ENCODE measurements around the gene TMEM26.
"Not testable (repeated sequence)": the region's sequence is repeated elsewhere in the genome, so short reads cannot be mapped to it uniquely, and the experiment has no call there.

TMEM26 gene

GRCh38 chr10:61385231-61386001 is 67.8 kb downstream of the TMEM26 start:
- DNase-seq: no peak
- peaks cover 0 to 10% (median 0%) of the 10 kb centered on the region in 4 experiments for H3K4me1 ChIP-seq (ENCODE audit: control extremely low read depth in 1 of 4, control insufficient read depth in 4 of 4, insufficient read depth in 4 of 4, low read length in 3 of 4)
- H3K27ac ChIP-seq (ENCODE audit: insufficient read depth in 1 of 2, low read depth in 1 of 2, low read length in 2 of 2, poor library complexity in 1 of 2, severe bottlenecking in 2 of 2): no peak overlapping the region
- H3K36me3 ChIP-seq (ENCODE audit: control insufficient read depth in 4 of 4, insufficient read depth in 4 of 4, low read length in 3 of 4): no peaks in the 10 kb centered on the region
- ChIA-PET POLR2A (no interaction called here), CTCF (interaction anchor here (0.6 kb wide), 1 partner anchor 49 kb away, joined by 3 read pairs; no protein-coding TSS in a partner anchor)
- peaks cover 0 to 3% (median 0%) of the 10 kb centered on the region in 5 experiments for H3K9me3 ChIP-seq (ENCODE audit: control extremely low read depth in 1 of 5, control insufficient read depth in 4 of 5, insufficient read depth in 2 of 5, low read depth in 1 of 5, low read length in 4 of 5)
- no peaks in the 10 kb centered on the region for H3K27me3 ChIP-seq (replicated peaks in 2 of 5; ENCODE audit: control insufficient read depth in 4 of 5, insufficient read depth in 5 of 5, low read length in 4 of 5)
- H3K4me3 ChIP-seq (ENCODE audit: control insufficient read depth in 1 of 7, extremely low read depth in 1 of 7, insufficient read depth in 4 of 7, low read depth in 2 of 7, low read length in 6 of 7): no peak overlapping the region
- no CpG with 5 or more reads among the region's 2 CpGs for WGBS (ENCODE audit: insufficient coverage)

DNA sequence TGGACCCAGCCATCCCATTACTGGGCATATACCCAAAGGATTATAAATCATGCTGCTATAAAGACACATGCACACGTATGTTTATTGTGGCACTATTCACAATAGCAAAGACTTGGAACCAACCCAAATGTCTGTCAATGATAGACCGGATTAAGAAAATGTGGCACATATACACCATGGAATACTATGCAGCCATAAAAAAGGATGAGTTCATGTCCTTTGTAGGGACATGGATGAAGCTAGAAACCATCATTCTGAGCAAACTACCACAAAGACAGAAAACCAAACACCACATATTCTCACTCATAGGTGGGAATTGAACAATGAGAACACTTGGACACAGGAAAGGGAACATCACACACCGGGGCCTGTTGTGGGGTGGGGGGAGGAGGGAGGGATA is 72.0 kb downstream of the TMEM26 start:
- H3K4me1 ChIP-seq (ENCODE audit: control extremely low read depth in 1 of 4, control insufficient read depth in 4 of 4, insufficient read depth in 4 of 4, low read length in 3 of 4); POLR2A ChIA-PET; DNase-seq; H3K4me3 ChIP-seq (ENCODE audit: control insufficient read depth in 1 of 7, extremely low read depth in 1 of 7, insufficient read depth in 4 of 7, low read depth in 2 of 7, low read length in 6 of 7); CTCF ChIA-PET; H3K27ac ChIP-seq (ENCODE audit: insufficient read depth in 1 of 2, low read depth in 1 of 2, low read length in 2 of 2, poor library complexity in 1 of 2, severe bottlenecking in 2 of 2); H3K36me3 ChIP-seq (ENCODE audit: control insufficient read depth in 4 of 4, insufficient read depth in 4 of 4, low read length in 3 of 4); H3K27me3 ChIP-seq (replicated peaks in 2 of 5; ENCODE audit: control insufficient read depth in 4 of 5, insufficient read depth in 5 of 5, low read length in 4 of 5); H3K9me3 ChIP-seq (ENCODE audit: control extremely low read depth in 1 of 5, control insufficient read depth in 4 of 5, insufficient read depth in 2 of 5, low read depth in 1 of 5, low read length in 4 of 5): not testable (repeated sequence)
- WGBS (ENCODE audit: insufficient coverage): no CpG with 5 or more reads among the region's 3 CpGs

- WGBS (ENCODE audit: insufficient coverage): 94% methylated on average over 7 of the region's 7 CpGs
- H3K27ac ChIP-seq (ENCODE audit: insufficient read depth in 1 of 2, low read depth in 1 of 2, low read length in 2 of 2, poor library complexity in 1 of 2, severe bottlenecking in 2 of 2): no peak overlapping the region
- ChIA-PET POLR2A (interaction anchor here (1.3 kb wide), 1 partner anchor 317 kb away, joined by 3 read pairs; no protein-coding TSS in a partner anchor), CTCF (no interaction called here)
- no peak overlapping the region for H3K4me3 ChIP-seq (ENCODE audit: control insufficient read depth in 1 of 7, extremely low read depth in 1 of 7, insufficient read depth in 4 of 7, low read depth in 2 of 7, low read length in 6 of 7)
- H3K4me1 ChIP-seq (ENCODE audit: control extremely low read depth in 1 of 4, control insufficient read depth in 4 of 4, insufficient read depth in 4 of 4, low read length in 3 of 4): no peaks in the 10 kb centered on the region
- no peak for DNase-seq
- no peaks in the 10 kb centered on the region for H3K36me3 ChIP-seq (ENCODE audit: control insufficient read depth in 4 of 4, insufficient read depth in 4 of 4, low read length in 3 of 4)
- H3K27me3 ChIP-seq (replicated peaks in 2 of 5; ENCODE audit: control insufficient read depth in 4 of 5, insufficient read depth in 5 of 5, low read length in 4 of 5): no peaks in the 10 kb centered on the region
- H3K9me3 ChIP-seq (ENCODE audit: control extremely low read depth in 1 of 5, control insufficient read depth in 4 of 5, insufficient read depth in 2 of 5, low read depth in 1 of 5, low read length in 4 of 5): peaks cover 2 to 11% (median 3%) of the 10 kb centered on the region in 5 experiments
Observed at GRCh38 chr10:61378865-61379264, 74.3 kb downstream of the TMEM26 start.

DNA sequence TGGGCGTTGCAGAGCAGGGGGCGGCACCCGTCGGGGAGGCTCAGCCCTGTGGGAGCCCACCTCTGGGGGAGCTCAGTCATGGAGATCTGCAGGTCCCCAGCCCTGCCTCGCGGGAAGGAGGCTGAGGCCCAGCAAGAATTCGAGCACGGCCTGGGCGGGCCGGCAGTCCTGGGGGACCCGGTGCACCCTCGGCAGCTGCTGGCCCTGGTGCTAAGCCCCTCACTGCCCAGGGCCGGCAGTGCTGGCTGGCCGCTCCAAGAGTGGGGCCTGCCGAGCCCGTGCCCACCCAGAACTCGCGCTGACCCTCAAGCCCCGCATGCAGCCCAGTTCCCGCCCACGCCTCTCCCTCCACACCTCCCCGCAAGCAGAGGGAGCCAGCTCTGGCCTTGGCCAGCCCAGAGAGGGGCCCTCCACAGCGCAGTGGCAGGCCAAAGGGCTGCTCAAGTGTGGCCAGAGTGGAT is 76.2 kb downstream of the TMEM26 start:
- no peak for DNase-seq
- Histone ChIP-seq H3K9me3 (ENCODE audit: control extremely low read depth in 1 of 5, control insufficient read depth in 4 of 5, insufficient read depth in 2 of 5, low read depth in 1 of 5, low read length in 4 of 5) (peaks cover 2 to 14% (median 7%) of the 10 kb centered on the region in 5 experiments), H3K27ac (ENCODE audit: insufficient read depth in 1 of 2, low read depth in 1 of 2, low read length in 2 of 2, poor library complexity in 1 of 2, severe bottlenecking in 2 of 2) (no peak overlapping the region), H3K4me1 (ENCODE audit: control extremely low read depth in 1 of 4, control insufficient read depth in 4 of 4, insufficient read depth in 4 of 4, low read length in 3 of 4) (no peaks in the 10 kb centered on the region), H3K4me3 (ENCODE audit: control insufficient read depth in 1 of 7, extremely low read depth in 1 of 7, insufficient read depth in 4 of 7, low read depth in 2 of 7, low read length in 6 of 7) (no peak overlapping the region), H3K27me3 (replicated peaks in 2 of 5; ENCODE audit: control insufficient read depth in 4 of 5, insufficient read depth in 5 of 5, low read length in 4 of 5) (no peaks in the 10 kb centered on the region), H3K36me3 (ENCODE audit: control insufficient read depth in 4 of 4, insufficient read depth in 4 of 4, low read length in 3 of 4) (no peaks in the 10 kb centered on the region)
- ChIA-PET POLR2A (no interaction called here), CTCF (no interaction called here)
- WGBS (ENCODE audit: insufficient coverage): 98% methylated on average over 23 of the region's 23 CpGs

DNA sequence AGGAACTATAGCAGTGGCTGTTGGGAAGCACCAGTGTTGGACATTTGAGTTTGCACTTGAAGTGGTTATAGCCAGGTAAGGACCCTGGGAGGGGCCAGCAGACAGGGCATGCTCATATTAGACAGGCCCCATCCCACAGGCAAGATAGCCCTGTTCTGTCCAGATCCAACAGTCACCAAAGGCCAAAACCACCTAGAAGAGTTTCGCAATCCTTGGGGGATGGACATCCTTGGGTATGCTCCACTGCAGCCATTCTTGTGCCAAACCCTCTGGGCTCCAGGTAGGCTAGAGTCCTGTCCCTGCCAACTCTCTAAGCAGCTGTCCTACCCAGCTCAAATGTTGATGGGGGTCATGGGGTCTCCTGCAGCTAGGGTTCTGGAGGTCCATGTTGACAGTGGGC is 76.8 kb downstream of the TMEM26 start:
- Histone ChIP-seq H3K27me3 (replicated peaks in 2 of 5; ENCODE audit: control insufficient read depth in 4 of 5, insufficient read depth in 5 of 5, low read length in 4 of 5) (no peaks in the 10 kb centered on the region), H3K4me1 (ENCODE audit: control extremely low read depth in 1 of 4, control insufficient read depth in 4 of 4, insufficient read depth in 4 of 4, low read length in 3 of 4) (no peaks in the 10 kb centered on the region), H3K27ac (ENCODE audit: insufficient read depth in 1 of 2, low read depth in 1 of 2, low read length in 2 of 2, poor library complexity in 1 of 2, severe bottlenecking in 2 of 2) (no peak overlapping the region), H3K4me3 (ENCODE audit: control insufficient read depth in 1 of 7, extremely low read depth in 1 of 7, insufficient read depth in 4 of 7, low read depth in 2 of 7, low read length in 6 of 7) (no peak overlapping the region), H3K9me3 (ENCODE audit: control extremely low read depth in 1 of 5, control insufficient read depth in 4 of 5, insufficient read depth in 2 of 5, low read depth in 1 of 5, low read length in 4 of 5) (peaks cover 2 to 14% (median 7%) of the 10 kb centered on the region in 5 experiments), H3K36me3 (ENCODE audit: control insufficient read depth in 4 of 4, insufficient read depth in 4 of 4, low read length in 3 of 4) (no peaks in the 10 kb centered on the region)
- DNase-seq: no peak
- 100% methylated on average over 1 of the region's 1 CpG for WGBS (ENCODE audit: insufficient coverage)
- CTCF ChIA-PET: no interaction called here
- POLR2A ChIA-PET: no interaction called here

DNA sequence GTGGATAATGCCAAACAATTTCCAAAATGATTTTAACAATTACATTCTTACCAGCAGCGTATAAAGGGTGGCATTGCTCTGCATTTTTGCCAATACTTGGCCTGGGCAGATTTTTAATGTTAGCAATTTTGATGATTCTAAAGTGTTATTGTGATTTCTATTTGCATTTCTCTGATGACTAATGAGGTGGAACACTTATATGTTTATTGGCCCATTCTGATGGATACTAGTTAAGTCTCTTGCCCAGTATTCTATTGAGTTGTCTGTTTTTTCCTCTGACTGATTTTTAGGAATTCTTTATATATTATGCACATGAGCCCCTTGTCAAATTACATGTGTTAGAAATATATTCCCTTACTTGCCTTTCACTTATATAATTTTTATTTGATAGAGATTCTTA is 86.8 kb downstream of the TMEM26 start:
- no peaks in the 10 kb centered on the region for H3K36me3 ChIP-seq (ENCODE audit: control insufficient read depth in 4 of 4, insufficient read depth in 4 of 4, low read length in 3 of 4)
- no peaks in the 10 kb centered on the region for H3K9me3 ChIP-seq (ENCODE audit: control extremely low read depth in 1 of 5, control insufficient read depth in 4 of 5, insufficient read depth in 2 of 5, low read depth in 1 of 5, low read length in 4 of 5)
- no CpG with 5 or more reads among the region's 1 CpG for WGBS (ENCODE audit: insufficient coverage)
- H3K4me1 ChIP-seq (ENCODE audit: control extremely low read depth in 1 of 4, control insufficient read depth in 4 of 4, insufficient read depth in 4 of 4, low read length in 3 of 4): no peaks in the 10 kb centered on the region
- DNase-seq: no peak
- ChIA-PET POLR2A (no interaction called here), CTCF (no interaction called here)
- no peak overlapping the region for H3K4me3 ChIP-seq (ENCODE audit: control insufficient read depth in 1 of 7, extremely low read depth in 1 of 7, insufficient read depth in 4 of 7, low read depth in 2 of 7, low read length in 6 of 7)
- H3K27me3 ChIP-seq (replicated peaks in 2 of 5; ENCODE audit: control insufficient read depth in 4 of 5, insufficient read depth in 5 of 5, low read length in 4 of 5): no peaks in the 10 kb centered on the region
- H3K27ac ChIP-seq (ENCODE audit: insufficient read depth in 1 of 2, low read depth in 1 of 2, low read length in 2 of 2, poor library complexity in 1 of 2, severe bottlenecking in 2 of 2): no peak overlapping the region

GRCh38 chr10:61364619-61365018 is 88.6 kb downstream of the TMEM26 start:
- ChIA-PET POLR2A (no interaction called here), CTCF (no interaction called here)
- Histone ChIP-seq H3K4me3 (ENCODE audit: control insufficient read depth in 1 of 7, extremely low read depth in 1 of 7, insufficient read depth in 4 of 7, low read depth in 2 of 7, low read length in 6 of 7) (no peak overlapping the region), H3K27ac (ENCODE audit: insufficient read depth in 1 of 2, low read depth in 1 of 2, low read length in 2 of 2, poor library complexity in 1 of 2, severe bottlenecking in 2 of 2) (no peak overlapping the region), H3K9me3 (ENCODE audit: control extremely low read depth in 1 of 5, control insufficient read depth in 4 of 5, insufficient read depth in 2 of 5, low read depth in 1 of 5, low read length in 4 of 5) (no peaks in the 10 kb centered on the region), H3K27me3 (replicated peaks in 2 of 5; ENCODE audit: control insufficient read depth in 4 of 5, insufficient read depth in 5 of 5, low read length in 4 of 5) (no peaks in the 10 kb centered on the region), H3K4me1 (ENCODE audit: control extremely low read depth in 1 of 4, control insufficient read depth in 4 of 4, insufficient read depth in 4 of 4, low read length in 3 of 4) (no peaks in the 10 kb centered on the region), H3K36me3 (ENCODE audit: control insufficient read depth in 4 of 4, insufficient read depth in 4 of 4, low read length in 3 of 4) (no peaks in the 10 kb centered on the region)
- 83% methylated on average over 1 of the region's 2 CpGs for WGBS (ENCODE audit: insufficient coverage)
- no peak for DNase-seq

Data from common myeloid progenitor, CD34-positive (primary cell).